IMR-90 (cell line): Measurements from ENCODE around the gene OPTC. TPM values are rescaled to one million over a fixed set of nuclear protein-coding genes. Genes with fewer than 3 reads are reported as not detected.

Experiments
- ATAC-seq: fragments of 200-7000 bp; cut with Tn5 transposase; 2 replicates; pipeline ENCODE4 v1.9.1; 2020; ENCODE audit warnings: low read depth, mild to moderate bottlenecking, moderate library complexity
- BruUV-seq: library from RNA; stranded (reverse); fragments of 400-500 nt; replicated peaks from 2 replicates; lab custom pipeline; 2021; lab: Mats Ljungman, UMichigan
- CTCF ChIA-PET: fragments of 300-600 bp; formaldehyde crosslinking; extraction: SDS; loops from one replicate; lab custom pipeline; 2021; ENCODE audit warnings: antibody characterized with exemption; lab: Yijun Ruan, JAX
- POLR2A ChIA-PET: fragments of 300-600 bp; sonication (Branson Sonifier 250); formaldehyde crosslinking; loops from one replicate; lab custom pipeline; 2022; ENCODE audit warnings: antibody characterized with exemption; ENCODE audit not compliant: unreplicated experiment; lab: Charles Lee
- DNase-seq: peaks from one replicate; pipeline ENCODE4 v3.0.0; 2013
- H2AFZ ChIP-seq: replicated peaks from 2 replicates; pipeline ENCODE3; 2013; ENCODE audit warnings: low read length, mild to moderate bottlenecking; ENCODE audit not compliant: poor library complexity
- H2AK5ac ChIP-seq: 2 replicates; pipeline ENCODE4 v1.6.1; 2013; ENCODE audit warnings: low read depth, low read length, inconsistent platforms
- H2AK9ac ChIP-seq: replicated peaks from 2 replicates; pipeline ENCODE3; 2013; ENCODE audit warnings: mild to moderate bottlenecking, low read depth, low read length, moderate library complexity; ENCODE audit not compliant: poor library complexity
- H2BK120ac ChIP-seq: 2 replicates; pipeline ENCODE4 v1.6.1; 2013; ENCODE audit warnings: low read depth, low read length, inconsistent platforms
- H2BK15ac ChIP-seq: 3 replicates; pipeline ENCODE4 v1.6.1; 2013; ENCODE audit warnings: low read depth, low read length, inconsistent platforms
- H2BK20ac ChIP-seq: 2 replicates; pipeline ENCODE4 v1.6.1; 2013; ENCODE audit warnings: low read depth, mild to moderate bottlenecking, inconsistent platforms, low read length, moderate library complexity
- H2BK5ac ChIP-seq: 2 replicates; pipeline ENCODE4 v1.6.1; 2013; ENCODE audit warnings: mild to moderate bottlenecking, low read depth, low read length, inconsistent platforms; ENCODE audit not compliant: poor library complexity, severe bottlenecking
- H3K14ac ChIP-seq: replicated peaks from 2 replicates; pipeline ENCODE4 v1.6.1; 2013; ENCODE audit warnings: low read depth, low read length, inconsistent platforms
- H3K18ac ChIP-seq: 2 replicates; pipeline ENCODE4 v1.6.1; 2013; ENCODE audit warnings: low read depth, low read length, control low read depth
- H3K23ac ChIP-seq: 2 replicates; pipeline ENCODE4 v1.6.1; 2013; ENCODE audit warnings: low read depth, low read length, inconsistent platforms
- H3K27ac ChIP-seq: 2 replicates; pipeline ENCODE4 v1.5.1; 2013; ENCODE audit warnings: mild to moderate bottlenecking, control low read depth, low read length; ENCODE audit not compliant: insufficient read depth
- H3K27me3 ChIP-seq: 2 replicates; pipeline ENCODE4 v1.6.1; 2013; ENCODE audit warnings: low read length; ENCODE audit not compliant: control insufficient read depth, insufficient read depth
- H3K36me3 ChIP-seq: 2 replicates; pipeline ENCODE4 v1.6.1; 2013; ENCODE audit warnings: low read length, mixed read lengths; ENCODE audit not compliant: control insufficient read depth, insufficient read depth
- H3K4ac ChIP-seq: 2 replicates; pipeline ENCODE4 v1.6.1; 2013; ENCODE audit warnings: low read depth, low read length, inconsistent platforms
- H3K4me1 ChIP-seq: 2 replicates; pipeline ENCODE4 v1.6.1; 2013; ENCODE audit warnings: low read length, mixed read lengths; ENCODE audit not compliant: control insufficient read depth, insufficient read depth
- H3K4me2 ChIP-seq: 2 replicates; pipeline ENCODE4 v1.6.1; 2013; ENCODE audit warnings: low read depth, mild to moderate bottlenecking, control low read depth, low read length, moderate library complexity
- H3K4me3 ChIP-seq: 2 replicates; pipeline ENCODE4 v1.5.1; 2013; ENCODE audit warnings: low read depth, mild to moderate bottlenecking, control low read depth, low read length, moderate library complexity; ENCODE audit not compliant: insufficient read depth
- H3K56ac ChIP-seq: 2 replicates; pipeline ENCODE4 v1.6.1; 2013; ENCODE audit warnings: low read length, inconsistent platforms; ENCODE audit not compliant: insufficient read depth; ENCODE audit errors: extremely low read depth
- H3K79me1 ChIP-seq, 2 experiments: 2 replicates each; pipeline ENCODE4 v1.6.1; 2013; ENCODE audit warnings: low read length in 2 of 2, inconsistent platforms in 1 of 2, low read depth in 1 of 2
- H3K9ac ChIP-seq: 2 replicates; pipeline ENCODE4 v1.6.1; 2013; ENCODE audit warnings: low read depth, low read length, control low read depth
- H3K9me1 ChIP-seq: 2 replicates; pipeline ENCODE4 v1.6.1; 2013; ENCODE audit warnings: low read length, inconsistent platforms; ENCODE audit not compliant: insufficient read depth
- H3K9me3 ChIP-seq: 2 replicates; pipeline ENCODE4 v1.6.1; 2013; ENCODE audit warnings: low read length; ENCODE audit not compliant: control insufficient read depth, insufficient read depth
- H4K20me1 ChIP-seq: 2 replicates; pipeline ENCODE4 v1.6.1; 2013; ENCODE audit warnings: low read length, inconsistent platforms; ENCODE audit not compliant: insufficient read depth
- H4K5ac ChIP-seq: 2 replicates; pipeline ENCODE4 v1.6.1; 2013; ENCODE audit warnings: mild to moderate bottlenecking, low read depth, low read length, control low read depth
- H4K8ac ChIP-seq, 2 experiments: 2 replicates each; pipeline ENCODE4 v1.6.1; 2013; ENCODE audit warnings: low read depth in 2 of 2, low read length in 2 of 2, control low read depth in 1 of 2, inconsistent platforms in 1 of 2
- H4K91ac ChIP-seq: 2 replicates; pipeline ENCODE4 v1.6.1; 2013; ENCODE audit warnings: low read depth, low read length, inconsistent platforms; ENCODE audit not compliant: insufficient read depth
- CEBPB ChIP-seq: IDR thresholded peaks from 2 replicates; pipeline ENCODE4 v1.6.1; 2012; ENCODE audit warnings: low read depth, low read length, improper control_type of control experiment
- CTCF ChIP-seq: conservative IDR thresholded peaks from 2 replicates; pipeline ENCODE4 v1.5.1; 2012; ENCODE audit warnings: mild to moderate bottlenecking, low read depth, low read length, improper control_type of control experiment
- RFX5 ChIP-seq: IDR thresholded peaks from 2 replicates; pipeline ENCODE4 v1.8.0; 2012; ENCODE audit warnings: low read depth, mild to moderate bottlenecking, low read length, moderate library complexity
- WGBS, 2 experiments: methylation state at CpG; one replicate each; pipeline versions ENCODE4 v1.1.5 to v1.1.7; 2013; ENCODE audit warnings: missing lambda C conversion rate in 2 of 2; ENCODE audit not compliant: insufficient read length in 1 of 2; ENCODE audit errors: extremely low coverage in 2 of 2; 5-methylcytosine and 5-hydroxymethylcytosine counted together
- dilution Hi-C: fragments of 300-500 bp; cut with HindIII; formaldehyde crosslinking; loops from one replicate; pipeline ENCODE4 v1.14.3; 2018; ENCODE audit warnings: low sequenced_read_pairs; ENCODE audit not compliant: unreplicated experiment
- in situ Hi-C: fragments of 300-500 bp; cut with MboI; formaldehyde crosslinking; loops from 3 replicates; pipeline ENCODE4 v1.14.3; 2019; ENCODE audit warnings: low sequenced_read_pairs, inconsistent platforms, mixed read lengths
- intact Hi-C: fragments of 100-400 bp; cut with micrococcal nuclease; formaldehyde crosslinking; loops from 2 replicates; pipeline ENCODE4 v1.10.0; 2022
- polyA plus RNA-seq, 3 experiments: library from polyadenylated mRNA; depleted of rRNA; stranded (reverse); fragments of >200 nt; gene quantifications; 2 replicates each; pipeline ENCODE4 v1.2.3, GENCODE V29; 2012; ENCODE audit warnings: low replicate concordance in 1 of 3
- total RNA-seq: library from RNA; depleted of rRNA; stranded (reverse); fragments of >200 nt; gene quantifications from 2 replicates; pipeline ENCODE4 v1.2.3, GENCODE V29; 2012

Gene OPTC
- total and polyA plus RNA-seq, 2 of the 4 experiments (the other 2 are of a cell fraction), result not detected

DNA sequence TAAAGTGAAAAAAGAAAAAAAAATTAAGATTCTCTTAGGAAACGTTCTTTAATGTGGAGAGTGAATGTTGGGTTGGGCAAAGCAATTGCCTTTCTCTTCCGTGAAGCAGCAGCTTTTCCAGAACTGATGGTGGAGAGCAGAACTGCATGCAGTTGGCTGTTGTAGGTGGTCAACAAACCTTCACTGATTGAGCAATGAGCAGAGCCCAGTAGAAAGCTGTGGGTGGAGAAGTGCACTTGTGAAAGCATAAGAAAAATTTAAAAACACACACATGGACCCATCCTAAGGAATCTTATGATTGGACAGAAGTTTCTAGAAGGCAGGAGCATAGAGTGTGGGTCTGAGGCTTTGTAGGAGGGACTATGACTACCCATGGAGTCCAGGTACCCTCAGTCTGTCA lies 13.9 kb upstream of the OPTC start:
- peak overlapping the region; percentile 93 for H2BK20ac ChIP-seq
- H3K9me3 ChIP-seq, result no peaks in the 10 kb centered on the region
- peak overlapping the region; percentile 58 for H3K4me2 ChIP-seq
- in situ Hi-C loops, result no loop called here
- H4K5ac ChIP-seq, result peak overlapping the region; percentile 6; the same call in 1 of the 2 replicates
- dilution Hi-C loops, result no loop called here
- peak overlapping the region; percentile 82 for H3K27ac ChIP-seq
- H2BK15ac ChIP-seq, result peak overlapping the region; percentile 53; the same call in 2 of the 3 replicates
- peaks cover 24% of the 10 kb centered on the region for H3K4me1 ChIP-seq
- H3K56ac ChIP-seq, result peak overlapping the region; percentile 44
- DNase-seq (peak; percentile 74), ATAC-seq (peak; percentile 35)
- H3K79me1 ChIP-seq, result no peaks in the 10 kb centered on the region; a peak in 1 of 4 replicates
- H4K8ac ChIP-seq, result peak overlapping the region in 1 of 2 experiments; percentile 73; a peak in 2 of 4 replicates
- peak overlapping the region; percentile 26 for H2AFZ ChIP-seq
- H2AK9ac ChIP-seq, result no peak overlapping the region
- peak overlapping the region; percentile 66; the same call in 1 of the 2 replicates for H3K23ac ChIP-seq
- WGBS, 2 experiments, result 50 to 100% methylated on average over 1 of the region's 2 CpGs
- no peaks in the 10 kb centered on the region for H3K36me3 ChIP-seq
- H3K4ac ChIP-seq, result peak overlapping the region; percentile 85
- no TSS peak for BruUV-seq
- H3K14ac ChIP-seq, result peak overlapping the region; percentile 50; the same call in 1 of the 2 replicates
- peak overlapping the region; percentile 62 for H4K91ac ChIP-seq
- peak overlapping the region; percentile 10; the same call in 1 of the 2 replicates for H3K9ac ChIP-seq
- H2BK120ac ChIP-seq, result peak overlapping the region; percentile 84
- peak overlapping the region; percentile 37 for H2BK5ac ChIP-seq
- peak overlapping the region; percentile 62; the same call in 1 of the 2 replicates for H2AK5ac ChIP-seq
- TF ChIP-seq CTCF (no peak), RFX5 (no peak), CEBPB (peak; percentile 91)
- intact Hi-C loops, result loop anchor here (10.0 kb wide), 1 partner anchor 445 kb away; no protein-coding TSS in a partner anchor
- H3K4me3 ChIP-seq, result no peak overlapping the region
- CTCF ChIA-PET, result interaction anchor here (0.5 to 1.2 kb wide), 3 partner anchors 131 to 140 kb away, joined by 3 read pairs; no protein-coding TSS in a partner anchor
- POLR2A ChIA-PET, result no interaction called here
- peaks cover 7% of the 10 kb centered on the region; the same call in 1 of the 2 replicates for H3K27me3 ChIP-seq
- no peaks in the 10 kb centered on the region for H4K20me1 ChIP-seq
- peak overlapping the region; percentile 51 for H3K18ac ChIP-seq
- peaks cover 12% of the 10 kb centered on the region for H3K9me1 ChIP-seq
